Endodermal cell (in vitro differentiated cells): ENCODE data around the gene TMEM185A. TPM values are rescaled to one million over a fixed set of nuclear protein-coding genes. Genes with fewer than 3 reads are reported as not detected.
"Not testable (repeated sequence)": the region's sequence is repeated elsewhere in the genome, so short reads cannot be mapped to it uniquely, and the experiment has no call there.

Source experiments
- DNase-seq: peaks from one replicate; pipeline ENCODE4 v3.0.0-alpha.2; 2017
- H3K27ac ChIP-seq: 2 replicates; pipeline ENCODE4 v1.5.1; 2013; ENCODE audit warnings: mild to moderate bottlenecking, low read depth, low read length, moderate library complexity
- H3K27me3 ChIP-seq: 2 replicates; pipeline ENCODE4 v1.6.1; 2013; ENCODE audit warnings: mild to moderate bottlenecking, low read length, moderate library complexity; ENCODE audit not compliant: insufficient read depth, control insufficient read depth, poor library complexity, severe bottlenecking
- H3K36me3 ChIP-seq: 2 replicates; pipeline ENCODE4 v1.7.0; 2013; ENCODE audit warnings: mild to moderate bottlenecking, low read length, moderate library complexity; ENCODE audit not compliant: control insufficient read depth, insufficient read depth
- H3K4me1 ChIP-seq: one replicate; pipeline ENCODE4 v1.7.0; 2013; ENCODE audit warnings: low read length; ENCODE audit not compliant: control insufficient read depth, insufficient read depth
- H3K4me3 ChIP-seq: 2 replicates; pipeline ENCODE4 v1.5.1; 2013; ENCODE audit warnings: mild to moderate bottlenecking, low read length, moderate library complexity
- H3K9ac ChIP-seq: 2 replicates; pipeline ENCODE4 v1.6.1; 2013; ENCODE audit warnings: mild to moderate bottlenecking, low read length, moderate library complexity; ENCODE audit not compliant: poor library complexity, severe bottlenecking; ENCODE audit errors: extremely low read depth
- H3K9me3 ChIP-seq: 2 replicates; pipeline ENCODE4 v1.6.1; 2013; ENCODE audit warnings: mild to moderate bottlenecking, low read length, moderate library complexity; ENCODE audit not compliant: control insufficient read depth
- H3K27ac Mint-ChIP-seq: 2 replicates; pipeline ENCODE4 v1.8.0; 2020; ENCODE audit warnings: mixed read lengths
- H3K27me3 Mint-ChIP-seq: 2 replicates; pipeline ENCODE4 v1.8.0; 2021; ENCODE audit warnings: mild to moderate bottlenecking, mixed read lengths; ENCODE audit not compliant: insufficient read depth
- H3K36me3 Mint-ChIP-seq: 2 replicates; pipeline ENCODE4 v1.8.0; 2020; ENCODE audit warnings: low read depth, mixed read lengths
- H3K4me1 Mint-ChIP-seq: 2 replicates; pipeline ENCODE4 v1.8.0; 2020; ENCODE audit warnings: mixed read lengths
- H3K4me3 Mint-ChIP-seq: 2 replicates; pipeline ENCODE4 v1.8.0; 2020; ENCODE audit warnings: mild to moderate bottlenecking, moderate library complexity, mixed read lengths
- H3K9me3 Mint-ChIP-seq: 2 replicates; pipeline ENCODE4 v1.8.0; 2020; ENCODE audit warnings: mild to moderate bottlenecking, mixed read lengths
- WGBS, 2 experiments: methylation state at CpG; one replicate each; pipeline versions ENCODE4 v1.1.5 to v1.1.7; 2013; ENCODE audit warnings: missing lambda C conversion rate in 2 of 2, mixed read lengths in 1 of 2; ENCODE audit not compliant: insufficient coverage in 1 of 2, insufficient read length in 1 of 2; 5-methylcytosine and 5-hydroxymethylcytosine counted together
- total RNA-seq, 2 donors: library from RNA; stranded (reverse); fragmentation: NEBNext Ultra II Directional in 1 of 2; extraction: Animal tissue kit (Norgen Biotek cat#: 25700) in 1 of 2; gene quantifications; 2 replicates in 1 of 2; 3 replicates in 1 of 2; pipeline ENCODE4 v1.2.1, GENCODE V29; 2021
- TF ChIP-seq, protein P1 (sequence below): fragments of 200-600 bp; sonication (generic); conservative IDR thresholded peaks from 2 replicates; pipeline ENCODE4 v1.5.0; 2021; ENCODE audit warnings: antibody characterized with exemption, mild to moderate bottlenecking

The TMEM185A gene
- total RNA-seq, 2 donors from 2014 or later: 60.1 to 66.3 TPM

DNA sequence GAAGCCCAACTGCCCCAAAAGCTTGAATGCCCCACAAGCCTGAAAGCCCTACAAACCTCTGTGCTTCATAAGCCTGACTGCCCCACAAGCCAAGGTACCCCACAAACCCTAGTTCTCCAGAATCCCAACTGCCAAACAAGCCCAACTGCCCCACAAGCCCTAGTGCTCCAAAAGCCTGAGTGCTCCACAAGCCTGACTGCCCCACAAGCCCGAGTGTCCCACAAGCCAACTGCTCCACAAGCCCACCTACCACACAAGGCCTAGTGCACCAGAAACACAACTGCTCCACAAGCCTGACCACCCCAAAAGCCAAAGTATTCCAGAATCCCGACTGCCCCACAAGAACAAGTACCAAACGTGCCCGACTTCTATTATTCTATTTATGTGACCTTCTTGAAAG is 68.2 kb downstream of the TMEM185A start:
- no peak for DNase-seq
- H3K27ac Mint-ChIP-seq: no peak overlapping the region
- 96% methylated on average over 3 of the region's 4 CpGs; no CpG with 5 or more reads in 1 of the 2 experiments for WGBS, 2 experiments
- TF ChIP-seq, protein P1, sequence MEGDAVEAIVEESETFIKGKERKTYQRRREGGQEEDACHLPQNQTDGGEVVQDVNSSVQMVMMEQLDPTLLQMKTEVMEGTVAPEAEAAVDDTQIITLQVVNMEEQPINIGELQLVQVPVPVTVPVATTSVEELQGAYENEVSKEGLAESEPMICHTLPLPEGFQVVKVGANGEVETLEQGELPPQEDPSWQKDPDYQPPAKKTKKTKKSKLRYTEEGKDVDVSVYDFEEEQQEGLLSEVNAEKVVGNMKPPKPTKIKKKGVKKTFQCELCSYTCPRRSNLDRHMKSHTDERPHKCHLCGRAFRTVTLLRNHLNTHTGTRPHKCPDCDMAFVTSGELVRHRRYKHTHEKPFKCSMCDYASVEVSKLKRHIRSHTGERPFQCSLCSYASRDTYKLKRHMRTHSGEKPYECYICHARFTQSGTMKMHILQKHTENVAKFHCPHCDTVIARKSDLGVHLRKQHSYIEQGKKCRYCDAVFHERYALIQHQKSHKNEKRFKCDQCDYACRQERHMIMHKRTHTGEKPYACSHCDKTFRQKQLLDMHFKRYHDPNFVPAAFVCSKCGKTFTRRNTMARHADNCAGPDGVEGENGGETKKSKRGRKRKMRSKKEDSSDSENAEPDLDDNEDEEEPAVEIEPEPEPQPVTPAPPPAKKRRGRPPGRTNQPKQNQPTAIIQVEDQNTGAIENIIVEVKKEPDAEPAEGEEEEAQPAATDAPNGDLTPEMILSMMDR: no peak
- no peak overlapping the region for H3K4me3 ChIP-seq
- H3K4me1 Mint-ChIP-seq: no peaks in the 10 kb centered on the region
- H3K4me1 ChIP-seq: no peaks in the 10 kb centered on the region
- no peaks in the 10 kb centered on the region for H3K9me3 ChIP-seq
- no peak overlapping the region for H3K4me3 Mint-ChIP-seq
- no peaks in the 10 kb centered on the region for H3K27me3 ChIP-seq
- H3K9me3 Mint-ChIP-seq: peaks cover 45% of the 10 kb centered on the region
- no peaks in the 10 kb centered on the region for H3K36me3 Mint-ChIP-seq
- H3K27me3 Mint-ChIP-seq: no peaks in the 10 kb centered on the region
- H3K36me3 ChIP-seq: no peaks in the 10 kb centered on the region
- no peak overlapping the region for H3K9ac ChIP-seq
- no peak overlapping the region for H3K27ac ChIP-seq

DNA sequence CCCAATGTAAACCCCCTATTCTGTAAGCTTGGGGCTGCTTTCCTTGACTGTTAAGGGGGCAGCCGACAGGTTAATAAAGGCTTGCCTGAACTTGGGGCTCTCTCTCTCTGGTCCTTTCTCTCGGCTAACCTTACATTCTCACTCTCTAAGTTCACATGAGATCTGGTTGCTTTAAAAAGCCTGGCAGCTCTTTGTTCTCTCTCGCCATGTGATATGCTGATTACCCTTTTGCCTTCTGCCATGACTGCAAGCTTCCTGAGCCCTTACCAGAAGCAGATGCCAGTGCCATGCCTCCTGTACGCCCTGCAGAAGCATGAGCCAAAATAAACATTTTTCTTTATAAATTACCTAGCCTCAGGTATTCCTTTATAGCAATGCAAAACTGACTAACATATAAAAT is 76.3 kb downstream of the TMEM185A start:
- DNase-seq, H3K4me3 Mint-ChIP-seq, H3K27me3 Mint-ChIP-seq, H3K4me1 ChIP-seq, H3K36me3 Mint-ChIP-seq, H3K9me3 ChIP-seq, H3K4me1 Mint-ChIP-seq, H3K27ac ChIP-seq, H3K9me3 Mint-ChIP-seq, H3K36me3 ChIP-seq, H3K4me3 ChIP-seq, H3K27me3 ChIP-seq, H3K9ac ChIP-seq, H3K27ac Mint-ChIP-seq: not testable (repeated sequence)
- no CpG with 5 or more reads among the region's 4 CpGs for WGBS, 2 experiments

DNA sequence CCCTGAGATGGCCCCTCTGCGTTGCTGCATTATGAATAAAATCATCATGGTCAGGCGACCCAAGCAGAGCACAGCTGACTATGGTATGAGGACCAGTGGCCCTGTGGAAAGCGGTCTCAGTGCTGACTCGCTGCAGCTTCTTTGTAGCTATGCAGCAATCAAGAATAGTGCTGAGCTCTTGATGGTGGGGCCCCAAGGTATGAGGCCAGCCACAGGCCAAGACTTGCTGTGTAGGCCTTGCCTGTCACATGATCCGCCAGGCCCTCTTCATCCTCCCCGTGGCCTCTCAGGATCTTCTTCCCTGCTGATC is 79.7 kb downstream of the TMEM185A start:
- not testable (repeated sequence) for H3K9me3 ChIP-seq, H3K36me3 Mint-ChIP-seq, H3K4me1 ChIP-seq, H3K27me3 Mint-ChIP-seq, H3K4me1 Mint-ChIP-seq, H3K36me3 ChIP-seq, H3K9me3 Mint-ChIP-seq, H3K9ac ChIP-seq, H3K4me3 Mint-ChIP-seq, H3K27ac ChIP-seq, H3K27ac Mint-ChIP-seq, H3K27me3 ChIP-seq, DNase-seq, H3K4me3 ChIP-seq
- no CpG with 5 or more reads among the region's 6 CpGs for WGBS, 2 experiments

DNA sequence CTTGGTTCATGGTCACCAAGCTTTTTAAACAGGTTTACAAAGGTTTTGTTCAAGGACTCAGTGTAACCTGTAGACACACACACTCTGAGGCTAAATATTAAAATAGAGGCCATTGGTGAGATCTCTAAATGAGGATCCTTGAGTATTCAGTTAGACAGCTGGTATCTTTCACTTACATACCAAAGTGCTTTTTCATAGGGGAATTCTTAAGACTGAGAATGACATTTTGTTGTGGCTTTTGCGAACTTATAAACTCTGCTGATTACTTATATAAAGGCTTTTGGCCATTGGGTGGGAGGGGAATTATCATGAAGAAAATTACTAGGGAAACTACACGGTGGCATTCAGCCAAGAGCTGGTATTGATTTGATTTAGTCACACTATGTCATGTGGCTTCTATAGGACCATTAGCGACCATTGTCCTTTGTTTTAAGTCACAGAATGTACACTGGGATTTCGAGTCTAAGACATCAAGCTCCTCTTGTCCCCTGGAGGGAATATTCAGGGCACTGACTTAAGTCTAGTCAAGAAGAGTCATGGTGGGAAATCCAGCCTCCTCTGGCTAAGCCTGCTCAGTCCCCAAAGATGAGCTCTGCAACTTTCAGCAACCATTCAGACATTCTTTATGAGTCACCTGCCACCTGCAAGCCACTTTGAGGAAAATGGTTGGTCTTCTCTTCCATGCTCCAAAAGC is 80.2 kb downstream of the TMEM185A start:
- H3K9me3 Mint-ChIP-seq, H3K4me3 Mint-ChIP-seq, H3K4me1 Mint-ChIP-seq, H3K4me1 ChIP-seq, H3K9me3 ChIP-seq, H3K36me3 Mint-ChIP-seq, H3K27ac Mint-ChIP-seq, DNase-seq, H3K9ac ChIP-seq, H3K27me3 ChIP-seq, H3K27ac ChIP-seq, H3K4me3 ChIP-seq, H3K27me3 Mint-ChIP-seq, H3K36me3 ChIP-seq: not testable (repeated sequence)
- WGBS, 2 experiments: no CpG with 5 or more reads among the region's 4 CpGs

DNA sequence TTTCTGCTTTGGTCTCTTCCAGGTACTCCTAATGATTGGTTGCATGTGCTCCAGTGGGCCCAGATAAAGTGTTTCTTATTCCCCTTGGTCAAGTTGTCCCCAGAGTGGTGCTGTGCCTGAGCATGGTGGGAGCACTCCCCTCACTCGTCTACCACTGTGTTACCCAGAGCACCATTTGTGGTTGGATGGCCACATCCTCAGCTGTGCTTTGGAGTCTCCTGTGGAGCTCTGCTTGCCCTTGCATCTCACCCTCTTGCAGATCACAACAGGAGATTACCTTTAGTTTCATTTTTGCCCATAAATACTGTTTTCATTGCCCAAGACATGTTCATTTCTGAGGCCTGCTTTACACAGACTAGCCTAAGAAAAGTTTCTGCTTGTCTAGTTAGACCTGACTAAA is 81.1 kb downstream of the TMEM185A start:
- H3K4me1 ChIP-seq, H3K4me1 Mint-ChIP-seq, H3K36me3 Mint-ChIP-seq, DNase-seq, H3K27ac ChIP-seq, H3K4me3 Mint-ChIP-seq, H3K9me3 Mint-ChIP-seq, H3K27me3 ChIP-seq, H3K4me3 ChIP-seq, H3K9me3 ChIP-seq, H3K27ac Mint-ChIP-seq, H3K27me3 Mint-ChIP-seq, H3K9ac ChIP-seq, H3K36me3 ChIP-seq: not testable (repeated sequence)
- 100% methylated on average over 1 of the region's 1 CpG; no CpG with 5 or more reads in 1 of the 2 experiments for WGBS, 2 experiments

DNA sequence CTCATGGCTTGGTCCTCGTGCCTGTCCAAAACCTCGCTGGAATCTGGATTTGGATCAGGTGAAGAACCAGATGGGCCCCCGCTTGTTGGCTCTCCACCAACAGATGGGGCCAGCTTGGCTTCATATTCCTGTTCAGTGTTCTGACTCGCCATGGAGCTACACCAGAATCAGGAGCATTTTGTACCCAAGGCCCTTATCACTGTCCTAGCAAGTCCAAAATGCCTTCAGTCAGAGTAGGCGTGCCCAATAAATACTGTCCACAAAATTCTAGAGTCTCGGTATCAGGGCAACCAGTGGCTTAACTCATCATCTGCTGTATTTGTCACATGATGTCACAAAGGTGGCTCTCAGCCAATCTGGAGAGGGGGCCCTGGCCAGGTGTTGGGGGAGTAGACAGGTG is 81.9 kb downstream of the TMEM185A start, which contains the start of gene HSFX3:
Gene HSFX3 (minus strand): TSS at position 224 of the 400 bp plus-strand sequence. CDS start 72 bp downstream, at position 152.
- WGBS, 2 experiments: no CpG with 5 or more reads among the region's 6 CpGs
- not testable (repeated sequence) for H3K4me1 Mint-ChIP-seq

More for the DNA sequence above, 81.9 kb downstream of the TMEM185A start, which contains the start of gene HSFX3:
- not testable (repeated sequence) for H3K27ac ChIP-seq, H3K9me3 ChIP-seq, H3K9me3 Mint-ChIP-seq, H3K27me3 ChIP-seq, H3K9ac ChIP-seq, H3K4me1 ChIP-seq, DNase-seq, H3K4me3 ChIP-seq, H3K4me3 Mint-ChIP-seq, H3K27me3 Mint-ChIP-seq, H3K36me3 Mint-ChIP-seq, H3K27ac Mint-ChIP-seq, H3K36me3 ChIP-seq
